Panc1 (cell line): ENCODE measurements around the gene KLF12. TPM values are rescaled to one million over a fixed set of nuclear protein-coding genes. Genes with fewer than 3 reads are reported as not detected.

Experiments
- ATAC-seq: fragments of 200-7000 bp; cut with Tn5 transposase; 2 replicates; pipeline ENCODE4 v1.9.1; 2020; ENCODE audit warnings: mild to moderate bottlenecking, moderate library complexity
- BruUV-seq: library from RNA; stranded (reverse); fragments of 400-500 nt; replicated peaks from 2 replicates; lab custom pipeline; 2021; lab: Mats Ljungman, UMichigan
- CTCF ChIA-PET: fragments of 300-600 bp; sonication (Branson Sonifier 250); formaldehyde crosslinking; loops from one replicate; lab custom pipeline; 2022; ENCODE audit warnings: antibody characterized with exemption; lab: Charles Lee
- POLR2A ChIA-PET: fragments of 300-600 bp; sonication (Branson Sonifier 250); formaldehyde crosslinking; loops from one replicate; lab custom pipeline; 2022; ENCODE audit warnings: antibody characterized with exemption; lab: Charles Lee
- DNase-seq: peaks from one replicate; pipeline ENCODE4 v3.0.0-alpha.2; 2010; ENCODE audit warnings: low read depth, low spot score
- H3K27ac ChIP-seq: 2 replicates; pipeline ENCODE4 v1.5.1; 2011; ENCODE audit warnings: mild to moderate bottlenecking, low read length, inconsistent platforms
- H3K27me3 ChIP-seq: fragments of 200-500 bp; sonication (Bioruptor generic); 2 replicates; pipeline ENCODE4 v1.6.0; 2014; ENCODE audit warnings: low read length, inconsistent platforms; ENCODE audit not compliant: control insufficient read depth, insufficient read depth
- H3K36me3 ChIP-seq: fragments of 200-500 bp; sonication (Bioruptor generic); 2 replicates; pipeline ENCODE4 v1.5.1; 2014; ENCODE audit warnings: inconsistent platforms, mild to moderate bottlenecking, low read length, moderate library complexity; ENCODE audit not compliant: control insufficient read depth, insufficient read depth
- H3K4me1 ChIP-seq: 2 replicates; pipeline ENCODE4 v1.5.1; 2011; ENCODE audit warnings: inconsistent platforms, mild to moderate bottlenecking, low read length, moderate library complexity; ENCODE audit not compliant: control insufficient read depth, insufficient read depth
- H3K4me3 ChIP-seq, 2 experiments: 2 replicates each; pipeline ENCODE4 v1.5.1; 2011 to 2012; ENCODE audit warnings: low read depth in 2 of 2, low read length in 2 of 2, mild to moderate bottlenecking in 2 of 2, inconsistent platforms in 1 of 2, moderate library complexity in 1 of 2
- H3K9me3 ChIP-seq: fragments of 200-500 bp; sonication (Bioruptor generic); 2 replicates; pipeline ENCODE4 v1.5.1; 2014; ENCODE audit warnings: low read depth, mild to moderate bottlenecking, inconsistent platforms, low read length, moderate library complexity; ENCODE audit not compliant: control insufficient read depth, insufficient read depth
- SIN3A ChIP-seq: IDR thresholded peaks from 2 replicates; pipeline ENCODE4 v1.6.1; 2012; ENCODE audit warnings: low read depth, mild to moderate bottlenecking, low read length, moderate library complexity, borderline replicate concordance; ENCODE audit not compliant: insufficient read depth
- TCF7L2 ChIP-seq: IDR thresholded peaks from 2 replicates; pipeline ENCODE4 v1.6.1; 2011; ENCODE audit warnings: mild to moderate bottlenecking, low read depth, low read length, inconsistent platforms
- in situ Hi-C: cut with HindIII; loops from 2 replicates; pipeline ENCODE4 v1.10.0; 2016; ENCODE audit warnings: low sequenced_read_pairs, low pct_unique_long_range_greater_than_20kb
- intact Hi-C: fragments of 100-400 bp; cut with micrococcal nuclease; formaldehyde crosslinking; loops from one replicate; pipeline ENCODE4 v1.10.0; 2022; ENCODE audit not compliant: unreplicated experiment
- total RNA-seq: library from RNA; stranded (reverse); gene quantifications from one replicate; pipeline ENCODE4 v1.2.1, GENCODE V29; 2021; ENCODE audit not compliant: unreplicated experiment
- TF ChIP-seq, protein P1 (sequence below), 2 experiments: IDR thresholded peaks; 2 replicates each; pipeline ENCODE4 v1.6.1; 2011 to 2012; ENCODE audit warnings: low read depth in 2 of 2, control low read depth in 1 of 2, low read length in 1 of 2, mild to moderate bottlenecking in 1 of 2, moderate library complexity in 1 of 2; ENCODE audit not compliant: insufficient read depth in 1 of 2

Gene KLF12
- total RNA-seq, 1 experiment from 2014 or later = 4.2 TPM

DNA sequence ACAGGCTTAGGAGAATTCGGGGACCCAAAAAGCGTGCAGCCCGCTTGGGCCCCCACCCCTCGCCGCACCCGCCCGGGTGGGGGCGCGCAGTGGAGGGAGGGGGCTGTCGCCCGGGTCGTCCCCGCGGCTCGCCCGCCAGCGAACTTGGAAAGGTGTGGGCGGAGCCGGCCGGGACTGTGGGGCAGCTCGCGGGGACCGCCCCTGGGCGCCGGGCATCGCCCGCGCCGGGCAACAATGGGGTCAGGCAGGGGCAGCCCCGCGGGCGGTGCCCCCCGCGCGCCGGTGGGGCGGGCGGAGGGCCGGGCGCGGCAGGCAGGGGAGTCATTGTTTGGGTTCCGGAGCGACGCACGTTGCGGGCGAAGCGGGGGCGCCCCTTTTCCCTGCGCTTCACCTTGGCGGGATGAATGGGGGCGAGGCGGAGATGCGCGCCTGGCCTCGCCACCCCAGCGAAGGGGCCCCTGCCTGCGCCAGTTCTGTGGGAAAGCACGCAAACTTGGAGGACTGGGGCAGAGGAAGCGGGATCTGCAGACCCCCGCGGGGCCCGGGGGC is 647 bp upstream of the KLF12 start:
- intact Hi-C loops = loop anchor here (10.0 kb wide), 1 partner anchor 300 kb away; no protein-coding TSS in a partner anchor
- Histone ChIP-seq H3K27me3 (no peaks in the 10 kb centered on the region), H3K4me3 (peak overlapping the region; percentile 60 to 61), H3K4me1 (peaks cover 4% of the 10 kb centered on the region; the same call in 1 of the 2 replicates), H3K9me3 (no peaks in the 10 kb centered on the region), H3K36me3 (no peaks in the 10 kb centered on the region), H3K27ac (no peak overlapping the region)
- DNase-seq (no peak), ATAC-seq (peak; percentile 83)
- no TSS peak for BruUV-seq
- in situ Hi-C loops = no loop called here
- TF ChIP-seq, protein P1, sequence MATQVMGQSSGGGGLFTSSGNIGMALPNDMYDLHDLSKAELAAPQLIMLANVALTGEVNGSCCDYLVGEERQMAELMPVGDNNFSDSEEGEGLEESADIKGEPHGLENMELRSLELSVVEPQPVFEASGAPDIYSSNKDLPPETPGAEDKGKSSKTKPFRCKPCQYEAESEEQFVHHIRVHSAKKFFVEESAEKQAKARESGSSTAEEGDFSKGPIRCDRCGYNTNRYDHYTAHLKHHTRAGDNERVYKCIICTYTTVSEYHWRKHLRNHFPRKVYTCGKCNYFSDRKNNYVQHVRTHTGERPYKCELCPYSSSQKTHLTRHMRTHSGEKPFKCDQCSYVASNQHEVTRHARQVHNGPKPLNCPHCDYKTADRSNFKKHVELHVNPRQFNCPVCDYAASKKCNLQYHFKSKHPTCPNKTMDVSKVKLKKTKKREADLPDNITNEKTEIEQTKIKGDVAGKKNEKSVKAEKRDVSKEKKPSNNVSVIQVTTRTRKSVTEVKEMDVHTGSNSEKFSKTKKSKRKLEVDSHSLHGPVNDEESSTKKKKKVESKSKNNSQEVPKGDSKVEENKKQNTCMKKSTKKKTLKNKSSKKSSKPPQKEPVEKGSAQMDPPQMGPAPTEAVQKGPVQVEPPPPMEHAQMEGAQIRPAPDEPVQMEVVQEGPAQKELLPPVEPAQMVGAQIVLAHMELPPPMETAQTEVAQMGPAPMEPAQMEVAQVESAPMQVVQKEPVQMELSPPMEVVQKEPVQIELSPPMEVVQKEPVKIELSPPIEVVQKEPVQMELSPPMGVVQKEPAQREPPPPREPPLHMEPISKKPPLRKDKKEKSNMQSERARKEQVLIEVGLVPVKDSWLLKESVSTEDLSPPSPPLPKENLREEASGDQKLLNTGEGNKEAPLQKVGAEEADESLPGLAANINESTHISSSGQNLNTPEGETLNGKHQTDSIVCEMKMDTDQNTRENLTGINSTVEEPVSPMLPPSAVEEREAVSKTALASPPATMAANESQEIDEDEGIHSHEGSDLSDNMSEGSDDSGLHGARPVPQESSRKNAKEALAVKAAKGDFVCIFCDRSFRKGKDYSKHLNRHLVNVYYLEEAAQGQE (IDR thresholded peaks at IDR 0.05; ENCODE audit: insufficient read depth in 1 of 2, low read depth in 2 of 2, low read length in 1 of 2) = no peak
- TF ChIP-seq SIN3A = no peak
- no peak for TF ChIP-seq TCF7L2
- ChIA-PET CTCF (no interaction called here), POLR2A (no interaction called here)

DNA sequence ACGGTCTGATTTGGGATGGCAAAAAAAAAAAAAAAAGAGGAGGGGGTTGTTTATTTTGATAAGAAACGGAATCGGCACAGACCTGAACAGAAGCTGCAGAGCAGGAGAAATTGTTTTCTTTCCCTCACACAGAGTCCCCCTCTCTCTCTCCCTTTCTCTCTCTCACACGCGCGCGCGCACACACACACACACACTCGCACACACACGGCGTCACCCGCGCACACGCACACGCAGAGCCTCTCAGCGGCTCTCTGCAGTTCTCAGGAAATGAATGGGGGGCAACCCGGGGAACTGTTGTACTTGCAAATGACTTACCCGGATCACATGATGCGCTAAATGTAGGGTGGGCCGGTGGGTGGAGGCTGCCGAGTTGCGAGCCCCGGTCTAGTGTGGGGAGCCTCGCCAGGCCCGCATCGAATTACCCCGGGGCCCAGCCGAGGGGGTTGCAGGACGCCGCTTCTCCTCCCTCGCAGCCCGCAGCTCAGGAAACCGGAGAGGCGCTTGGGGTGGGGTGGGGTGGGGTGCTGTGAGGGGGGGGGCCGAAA is 475 bp downstream of the KLF12 start:
- ATAC-seq (peak; percentile 29), DNase-seq (no peak)
- no peaks in the 10 kb centered on the region for H3K27me3 ChIP-seq
- H3K4me3 ChIP-seq = peak overlapping the region; percentile 60 to 61
- H3K36me3 ChIP-seq = no peaks in the 10 kb centered on the region
- H3K27ac ChIP-seq = peak overlapping the region; percentile 17; the same call in 1 of the 2 replicates
- TF ChIP-seq, protein P1 (IDR thresholded peaks at IDR 0.05; ENCODE audit: insufficient read depth in 1 of 2, low read depth in 2 of 2, low read length in 1 of 2) = no peak
- TF ChIP-seq SIN3A = 0 out of 2 replicates have a peak, but pooled peaks have one; percentile 12
- intact Hi-C loops (loop anchor here (10.0 kb wide), 1 partner anchor 299 kb away; no protein-coding TSS in a partner anchor), in situ Hi-C loops (no loop called here)
- POLR2A ChIA-PET = interaction anchor here (0.6 kb wide), 2 partner anchors 158 to 253 kb away, joined by 3 to 4 read pairs; no protein-coding TSS in a partner anchor
- no TSS peak for BruUV-seq
- CTCF ChIA-PET = interaction anchor here (0.6 kb wide), 1 partner anchor 1086 kb away, joined by 9 read pairs; no protein-coding TSS in a partner anchor
- H3K4me1 ChIP-seq = peaks cover 11% of the 10 kb centered on the region
- no peaks in the 10 kb centered on the region for H3K9me3 ChIP-seq
